HG02571 (cell line): ENCODE results near the gene ADCY3.
"Not testable (repeated sequence)": the region's sequence is repeated elsewhere in the genome, so short reads cannot be mapped to it uniquely, and the experiment has no call there.

Experiments
- ATAC-seq: cut with Tn5 transposase; IDR thresholded peaks from one replicate; pipeline ENCODE4 v1.9.1; 2021; ENCODE audit warnings: mild to moderate bottlenecking, moderate library complexity; ENCODE audit not compliant: unreplicated experiment

ADCY3 gene

DNA sequence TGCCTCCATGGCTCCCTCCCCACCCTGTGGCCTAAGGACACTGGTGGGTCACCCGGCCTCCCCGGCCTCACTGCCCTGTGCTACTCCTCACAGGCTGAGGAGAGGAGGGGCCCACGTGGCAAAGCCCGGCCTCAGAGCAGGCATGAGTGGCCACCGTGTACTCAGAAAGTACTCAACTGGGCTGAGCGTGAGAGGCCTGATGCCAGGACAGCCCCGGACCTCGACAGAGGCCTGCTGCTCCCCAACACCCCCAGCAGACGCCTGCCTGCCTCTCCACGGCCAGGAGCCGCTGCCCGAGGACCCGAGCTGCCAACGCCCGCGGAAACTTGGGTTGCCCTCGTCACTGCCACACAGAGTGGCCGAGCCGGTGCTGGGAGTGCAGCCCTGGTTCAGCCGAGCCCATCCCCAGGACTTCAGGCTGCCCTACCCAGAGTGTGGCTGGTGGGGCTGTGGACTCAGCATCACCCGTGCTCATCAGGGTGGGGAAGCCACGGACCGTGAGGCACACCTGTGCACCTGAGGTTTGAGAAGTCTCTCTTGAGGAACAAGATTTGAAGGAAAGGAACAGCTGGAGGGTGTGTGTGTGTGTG lies 67.5 kb downstream of the ADCY3 start:
- no peak for ATAC-seq

DNA sequence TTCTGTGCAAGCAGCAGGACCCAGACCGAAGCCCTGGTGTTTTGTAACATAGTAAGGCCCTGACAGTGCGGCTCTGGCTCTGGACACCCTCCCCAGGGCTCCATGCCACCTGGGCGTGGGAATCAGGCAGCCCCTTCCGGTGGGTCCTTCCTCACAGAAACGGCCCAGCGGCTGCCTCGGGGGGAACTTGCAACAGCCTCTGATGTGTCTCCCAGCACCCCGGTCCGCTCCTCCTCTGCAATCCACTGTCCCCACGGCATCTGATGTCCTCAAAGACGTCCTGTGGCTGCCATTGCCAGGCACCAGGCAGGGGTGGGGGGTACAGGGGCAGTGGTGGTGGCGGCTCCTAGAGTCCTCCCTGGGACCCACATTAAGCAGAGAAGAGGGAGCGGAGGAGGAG lies 68.0 kb downstream of the ADCY3 start:
- no peak for ATAC-seq

DNA sequence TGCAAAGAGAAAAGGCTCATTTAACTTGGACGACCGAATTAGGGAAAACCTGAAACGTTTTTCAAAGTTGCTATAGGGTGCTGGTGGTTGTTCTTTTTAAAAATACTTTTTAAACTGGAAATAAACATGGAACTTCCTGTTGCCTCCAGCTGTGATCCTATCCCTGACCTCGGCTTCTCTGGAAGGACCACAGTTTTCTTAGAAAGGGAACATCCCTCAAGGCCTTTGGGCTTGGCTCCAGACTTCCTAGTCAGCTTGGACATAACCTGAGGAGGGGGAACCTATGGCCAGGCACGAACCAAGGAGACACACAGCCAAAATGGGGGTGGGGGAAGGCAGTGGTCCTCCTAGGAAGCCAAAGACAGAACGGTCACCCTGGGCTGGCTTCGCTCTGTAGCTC lies 69.1 kb downstream of the ADCY3 start:
- no peak for ATAC-seq

DNA sequence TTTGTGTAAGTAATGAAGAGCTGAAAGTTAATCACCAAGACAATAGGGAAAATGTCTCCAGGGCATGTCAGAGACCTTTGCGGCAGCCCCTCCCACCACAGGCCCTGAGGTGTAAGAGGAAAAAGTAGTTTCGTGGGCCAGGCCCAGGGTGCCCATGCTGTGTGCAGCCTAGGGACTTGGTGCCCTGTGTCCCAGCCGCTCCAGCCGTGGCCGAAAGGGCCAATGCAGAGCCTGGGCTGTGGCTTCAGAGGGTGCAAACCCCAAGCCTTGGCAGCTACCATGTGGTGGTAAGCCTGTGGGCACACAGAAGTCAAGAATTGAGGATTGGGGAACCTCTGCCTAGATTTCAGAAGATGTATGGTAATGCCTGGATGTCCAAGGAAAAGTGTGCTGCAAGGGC lies 74.3 kb downstream of the ADCY3 start:
- ATAC-seq: no peak

DNA sequence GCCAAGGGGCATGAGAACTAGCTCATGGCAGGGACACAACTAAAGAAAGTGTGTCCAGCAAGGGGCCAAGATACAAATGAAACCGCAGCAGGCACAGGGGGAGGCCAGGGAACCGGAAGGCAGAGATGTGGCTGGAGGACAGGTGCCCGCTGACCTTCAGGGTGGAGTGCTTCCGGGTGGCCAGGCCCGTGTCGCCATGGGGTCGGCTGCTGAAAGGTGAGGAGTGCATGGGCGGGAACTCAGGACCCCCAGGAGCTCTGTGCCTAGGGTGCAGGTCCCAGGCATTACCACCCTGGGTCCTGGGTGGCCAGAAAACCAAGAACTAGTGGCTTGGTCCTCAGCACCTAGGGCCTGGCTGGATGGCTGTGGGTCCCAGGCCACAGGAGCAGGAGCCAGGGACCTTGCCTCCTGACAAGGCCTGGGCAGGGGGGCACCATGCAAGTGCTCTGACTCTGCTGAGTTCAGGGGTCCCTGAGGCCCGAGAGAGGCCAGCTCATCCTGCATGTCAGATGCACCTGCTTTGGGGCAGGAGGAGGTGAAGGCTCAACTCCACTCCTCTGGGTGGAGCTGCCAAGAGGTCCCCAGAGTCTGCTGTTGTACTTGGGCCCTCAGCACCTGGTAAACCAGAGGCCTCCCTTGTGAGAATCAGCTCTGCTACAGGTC lies 75.9 kb downstream of the ADCY3 start:
- no peak for ATAC-seq

DNA sequence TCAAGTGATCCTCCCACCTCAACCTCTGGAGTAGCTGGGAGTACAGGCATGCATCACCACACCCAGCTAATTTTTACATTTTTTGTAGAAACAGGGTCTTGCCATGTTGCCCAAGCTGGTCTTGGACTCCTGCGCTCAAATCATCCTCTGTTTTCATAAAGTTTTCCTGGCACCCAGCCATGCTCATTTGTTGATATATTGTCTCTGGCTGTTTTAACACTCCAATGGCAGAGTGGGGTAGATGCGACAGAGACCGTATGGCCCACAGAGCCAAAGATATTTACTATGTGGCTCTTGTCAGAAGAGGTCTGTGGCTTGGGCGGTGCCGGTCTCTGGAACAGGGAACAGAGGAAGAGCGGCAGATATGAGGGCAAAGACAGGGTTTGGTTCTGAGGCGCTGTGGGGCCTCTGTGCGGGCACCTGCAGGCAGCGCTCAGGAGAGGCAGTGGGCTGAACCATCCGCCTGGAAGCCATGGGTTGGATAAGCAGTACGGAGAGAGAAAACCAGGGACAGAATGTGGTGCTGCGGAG lies 76.6 kb downstream of the ADCY3 start:
- no peak for ATAC-seq

DNA sequence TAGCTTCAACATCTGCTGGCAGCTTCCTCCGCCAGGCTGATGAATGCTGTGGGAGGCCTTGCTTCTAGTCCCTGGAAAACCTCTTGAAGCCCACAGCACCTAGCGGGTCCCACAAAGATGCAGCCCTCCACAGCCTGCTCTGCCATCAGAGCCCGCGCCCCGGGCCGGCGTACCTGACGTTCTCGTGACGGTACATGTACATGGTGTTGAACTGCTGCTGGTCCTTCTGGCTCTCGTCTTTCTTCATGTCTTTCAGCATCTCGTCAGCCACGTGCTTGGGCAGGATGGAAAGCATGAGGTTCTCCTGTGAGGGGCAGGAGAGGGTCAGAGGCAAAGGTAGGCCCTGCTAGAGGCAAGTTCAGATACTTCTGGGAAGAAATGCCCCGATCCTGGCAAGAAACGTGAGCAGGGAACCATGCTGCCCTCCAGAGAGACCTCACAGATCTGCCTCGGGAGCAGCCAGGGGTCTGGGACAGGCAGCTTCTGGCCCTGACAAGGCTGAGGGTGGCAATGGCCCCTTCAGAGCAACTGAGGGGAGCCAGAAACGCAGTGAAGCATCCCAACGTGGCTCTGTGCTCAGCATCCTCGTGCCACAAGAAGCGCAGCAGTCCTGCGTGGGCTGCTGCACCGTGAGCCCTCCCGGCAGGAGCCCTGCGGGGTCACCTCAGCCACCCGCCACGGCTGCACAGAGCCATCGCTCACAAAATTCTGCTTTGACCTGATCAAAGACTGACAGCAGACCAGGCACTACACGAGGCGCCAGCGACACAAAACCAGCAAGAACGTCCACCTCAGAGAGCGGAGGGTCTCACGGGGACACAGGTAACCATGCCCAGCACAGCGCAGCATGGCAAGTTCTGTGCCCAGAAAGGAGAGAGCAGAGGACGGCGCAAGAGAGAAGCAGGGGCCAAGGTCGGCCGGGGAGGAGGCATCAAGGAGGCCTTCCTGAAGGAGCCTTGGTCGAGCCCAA lies 77.7 kb downstream of the ADCY3 start:
- ATAC-seq: no peak

DNA sequence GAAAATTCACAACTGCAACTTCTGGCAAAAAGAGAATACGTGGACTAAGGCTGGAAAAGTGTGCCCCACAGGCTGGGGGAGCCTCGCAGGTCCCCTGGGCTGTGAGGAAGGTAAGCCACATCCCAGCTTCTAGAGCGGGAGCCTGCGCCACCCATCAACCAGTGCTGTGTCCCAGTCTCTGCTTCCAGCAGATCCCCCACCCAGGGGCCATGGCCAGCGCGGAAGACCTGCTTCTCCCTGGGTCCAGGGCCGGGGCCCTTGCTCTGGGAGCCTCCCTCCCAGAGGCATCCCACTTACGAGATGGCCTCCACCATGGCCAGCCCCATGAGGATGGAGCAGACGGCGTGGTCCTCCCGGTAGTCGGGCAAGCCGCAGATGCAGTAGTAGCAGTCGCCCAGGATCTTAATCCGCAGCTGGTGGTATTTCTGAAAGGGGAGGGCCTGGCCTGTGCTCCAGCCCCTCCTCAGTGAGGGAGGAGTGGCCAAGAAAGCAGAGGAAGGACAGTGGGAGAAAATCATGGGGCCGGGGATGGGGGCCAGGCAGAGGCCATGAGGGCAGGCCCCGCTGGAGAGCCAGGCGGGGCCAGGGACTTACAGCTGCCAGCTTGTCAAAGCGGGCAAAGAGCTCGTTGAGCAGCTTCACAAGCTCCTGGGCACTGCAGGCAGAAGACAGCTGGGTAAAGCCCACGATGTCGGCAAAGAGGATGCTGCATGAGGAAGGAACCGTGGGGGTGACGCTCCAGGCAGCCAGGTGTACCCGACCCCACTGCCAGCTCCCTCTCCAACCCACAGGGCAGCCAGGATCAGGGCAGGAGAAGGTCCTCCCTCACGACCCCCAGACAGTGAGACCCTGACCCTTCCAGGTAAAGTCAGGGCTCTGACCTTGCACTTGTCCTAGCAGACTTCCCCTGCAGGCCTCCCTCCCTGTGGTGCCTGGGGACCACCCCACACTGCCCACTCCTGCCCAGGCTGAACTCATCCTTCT lies 78.8 kb downstream of the ADCY3 start:
- no peak for ATAC-seq

DNA sequence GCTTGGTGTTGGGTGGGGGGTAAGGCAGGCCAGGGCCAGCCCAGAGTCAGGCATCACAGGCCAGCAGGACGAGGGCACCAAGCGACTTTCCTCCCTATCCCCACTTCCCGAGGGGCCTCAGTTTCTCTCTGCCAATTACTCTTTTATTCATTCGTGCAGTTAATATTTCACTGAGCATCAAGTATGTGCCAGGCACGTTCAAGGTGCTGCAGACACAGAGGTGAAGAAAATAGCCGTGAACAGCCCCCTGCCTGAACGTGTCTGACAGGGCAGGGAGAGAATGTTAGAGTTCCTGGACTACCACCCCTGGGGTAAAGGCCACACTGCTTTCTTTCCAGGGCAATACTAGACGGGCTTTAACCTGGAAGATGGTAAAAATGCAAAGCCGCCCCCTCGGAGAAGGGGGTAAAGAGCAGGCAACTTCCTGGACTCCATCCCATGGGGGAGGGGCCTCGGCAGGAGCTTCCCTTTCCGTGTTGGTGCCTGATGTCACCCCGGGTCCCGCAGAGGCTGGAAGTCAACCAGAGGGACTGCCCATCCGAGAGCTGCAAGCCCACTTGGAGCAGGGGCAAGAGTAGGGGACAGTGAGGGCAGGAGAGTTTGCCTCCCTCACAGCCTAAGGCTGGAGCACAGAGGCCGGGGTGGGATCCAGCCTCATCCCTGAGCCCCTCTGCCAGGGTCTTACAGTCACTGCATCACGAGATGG lies 79.7 kb downstream of the ADCY3 start:
- ATAC-seq: no peak

DNA sequence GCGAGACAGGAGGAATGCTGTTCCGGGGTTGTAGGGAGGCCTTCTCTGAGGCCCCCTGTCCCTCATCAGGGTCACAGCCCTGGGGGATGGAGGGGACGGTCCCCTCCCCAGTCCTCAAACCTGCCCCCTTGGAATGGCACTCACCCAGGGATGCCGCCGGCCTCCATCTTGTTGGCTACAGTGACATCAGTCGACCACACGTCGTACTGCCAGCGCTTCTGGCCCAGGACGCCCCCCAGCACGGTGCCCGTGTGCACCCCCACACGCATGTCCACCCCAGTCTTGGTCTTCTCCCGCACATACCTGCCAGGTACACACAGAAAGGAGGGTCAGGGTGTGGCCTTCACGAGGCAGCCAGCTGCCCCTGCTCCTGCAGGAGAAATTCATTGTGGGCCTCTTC lies 80.3 kb downstream of the ADCY3 start:
- ATAC-seq: no peak

DNA sequence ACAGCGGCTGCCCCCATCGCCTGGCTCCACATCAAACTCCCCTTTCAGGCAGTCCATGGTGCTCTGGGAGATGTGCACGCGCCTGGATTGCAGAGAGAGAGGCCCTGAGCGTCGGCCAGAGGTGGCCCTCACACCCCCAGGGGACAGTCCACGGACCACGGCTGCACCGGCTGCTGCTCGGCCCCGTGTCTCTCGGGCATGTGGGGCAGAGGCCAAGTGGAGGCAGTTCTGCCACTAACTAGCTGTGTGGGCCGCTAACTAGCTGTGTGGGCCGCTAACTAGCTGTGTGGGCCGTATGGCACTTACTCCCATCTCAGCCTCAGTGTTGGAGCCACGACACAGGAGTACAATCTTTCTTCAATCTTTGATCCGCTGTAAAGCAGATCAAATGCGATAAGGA lies 81.5 kb downstream of the ADCY3 start:
- ATAC-seq: no peak

DNA sequence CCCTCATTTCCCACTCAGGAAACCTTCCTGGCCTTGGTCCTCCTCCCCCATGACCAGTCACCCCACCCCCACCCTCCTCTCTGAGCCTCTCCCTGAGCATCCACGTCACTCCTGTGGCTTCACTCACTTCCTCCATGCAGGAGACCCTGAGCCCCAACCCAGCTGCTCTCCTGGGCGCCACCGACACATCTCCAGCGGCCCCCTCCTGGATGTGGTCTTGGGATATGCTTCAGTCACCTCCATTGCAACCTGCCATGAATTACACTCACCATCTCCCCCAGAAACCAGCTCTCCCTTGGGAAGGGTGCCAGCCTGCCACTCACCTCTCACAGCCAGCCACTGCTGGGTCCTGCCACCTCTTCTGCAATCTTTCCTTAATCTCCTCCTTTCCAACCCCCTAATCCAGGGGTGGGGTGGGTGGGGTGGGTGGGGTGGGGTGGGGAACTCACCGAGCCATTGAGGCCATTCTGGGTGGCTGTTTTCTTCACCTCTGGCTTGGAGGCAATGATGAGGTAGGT lies 82.0 kb downstream of the ADCY3 start:
- no peak for ATAC-seq

DNA sequence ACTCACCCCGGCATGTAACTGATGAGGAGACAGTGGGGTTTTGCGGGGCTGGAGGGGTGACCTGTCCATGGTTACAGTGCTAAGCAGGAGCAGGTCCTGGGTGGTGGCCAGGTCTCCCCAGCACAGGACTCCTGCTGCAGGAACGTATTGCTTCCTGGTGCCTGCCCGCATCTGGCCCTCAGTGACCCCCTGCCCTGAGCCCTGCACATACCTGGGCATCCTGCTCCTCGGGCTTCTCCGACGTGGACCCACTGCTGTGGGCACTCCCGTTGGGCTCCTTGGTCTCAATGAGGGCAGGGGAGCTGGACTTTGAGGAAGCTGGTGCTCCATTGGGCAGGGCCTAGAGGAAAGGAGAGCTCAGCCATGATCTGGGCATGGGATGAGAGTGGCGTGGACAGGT lies 83.3 kb downstream of the ADCY3 start:
- ATAC-seq: no peak

DNA sequence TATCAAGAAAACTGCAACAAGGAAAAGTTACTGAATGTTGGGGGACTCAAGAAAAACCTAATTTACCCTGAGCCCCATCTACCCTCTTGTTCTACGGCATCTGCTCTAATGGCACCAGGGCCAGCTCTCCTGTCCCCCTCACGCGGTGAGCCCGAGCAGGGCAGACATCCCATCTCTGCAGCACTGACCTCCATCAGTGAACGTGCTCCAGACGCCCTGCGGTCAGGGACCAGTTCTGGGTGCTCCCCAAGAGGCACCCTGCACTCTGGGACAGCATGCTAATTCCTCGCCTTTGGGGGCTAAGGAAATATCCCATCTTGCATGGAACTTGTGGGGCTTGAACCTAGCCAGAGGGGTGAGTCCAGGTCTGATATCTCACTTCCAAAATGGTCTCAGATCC lies 83.8 kb downstream of the ADCY3 start:
- ATAC-seq: no peak

DNA sequence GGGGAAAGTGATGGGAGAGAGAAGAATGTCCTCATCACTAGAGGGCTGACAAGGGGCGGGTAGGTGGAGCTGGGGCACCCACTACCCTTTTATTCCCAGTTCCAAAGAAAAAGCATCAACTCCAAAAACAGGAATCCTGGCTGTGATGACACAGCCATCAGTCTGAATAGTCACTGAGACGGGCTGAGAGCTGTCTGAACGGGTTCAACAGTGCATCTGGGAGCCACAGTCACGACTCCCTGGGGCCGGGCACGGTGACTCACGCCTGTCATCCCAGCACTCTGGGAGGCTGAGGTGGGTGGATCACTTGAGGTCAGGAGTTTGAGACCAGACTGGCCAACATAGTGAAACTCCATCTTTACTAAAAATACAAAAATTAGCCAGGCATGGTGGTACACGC lies 84.6 kb downstream of the ADCY3 start:
- ATAC-seq: not testable (repeated sequence)

DNA sequence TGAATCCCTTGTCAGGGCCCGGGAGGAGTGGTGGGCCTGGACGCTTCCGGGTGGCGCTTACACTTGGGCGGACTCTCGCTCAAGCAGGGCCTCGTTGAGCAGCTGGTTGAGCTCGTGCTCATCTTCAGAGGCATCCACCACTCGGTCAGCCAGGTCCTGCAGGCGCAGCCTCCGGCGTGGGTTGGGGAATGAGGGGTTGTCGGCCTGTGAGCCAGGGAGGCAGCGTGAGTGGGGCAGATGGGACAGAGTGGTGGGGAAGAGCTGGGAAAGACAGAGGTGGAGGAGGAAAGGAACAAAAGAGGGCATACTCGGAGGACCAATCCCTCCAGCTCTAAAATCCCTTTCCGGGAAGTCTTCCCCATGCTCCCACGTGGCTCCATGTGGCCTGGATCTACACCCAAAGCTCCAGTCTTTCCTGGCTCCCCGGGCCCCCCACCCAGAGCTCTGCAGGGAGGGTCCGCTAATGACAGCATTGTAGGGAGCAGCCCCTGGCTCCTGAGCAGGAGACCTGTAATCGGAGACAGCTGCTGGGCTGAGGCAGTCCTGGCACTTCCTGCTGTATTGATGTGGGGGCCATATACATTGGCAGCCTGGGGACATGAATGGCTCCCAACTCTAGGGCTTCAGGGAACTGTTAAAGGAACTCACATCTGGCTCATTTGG lies 85.2 kb downstream of the ADCY3 start:
- no peak for ATAC-seq

DNA sequence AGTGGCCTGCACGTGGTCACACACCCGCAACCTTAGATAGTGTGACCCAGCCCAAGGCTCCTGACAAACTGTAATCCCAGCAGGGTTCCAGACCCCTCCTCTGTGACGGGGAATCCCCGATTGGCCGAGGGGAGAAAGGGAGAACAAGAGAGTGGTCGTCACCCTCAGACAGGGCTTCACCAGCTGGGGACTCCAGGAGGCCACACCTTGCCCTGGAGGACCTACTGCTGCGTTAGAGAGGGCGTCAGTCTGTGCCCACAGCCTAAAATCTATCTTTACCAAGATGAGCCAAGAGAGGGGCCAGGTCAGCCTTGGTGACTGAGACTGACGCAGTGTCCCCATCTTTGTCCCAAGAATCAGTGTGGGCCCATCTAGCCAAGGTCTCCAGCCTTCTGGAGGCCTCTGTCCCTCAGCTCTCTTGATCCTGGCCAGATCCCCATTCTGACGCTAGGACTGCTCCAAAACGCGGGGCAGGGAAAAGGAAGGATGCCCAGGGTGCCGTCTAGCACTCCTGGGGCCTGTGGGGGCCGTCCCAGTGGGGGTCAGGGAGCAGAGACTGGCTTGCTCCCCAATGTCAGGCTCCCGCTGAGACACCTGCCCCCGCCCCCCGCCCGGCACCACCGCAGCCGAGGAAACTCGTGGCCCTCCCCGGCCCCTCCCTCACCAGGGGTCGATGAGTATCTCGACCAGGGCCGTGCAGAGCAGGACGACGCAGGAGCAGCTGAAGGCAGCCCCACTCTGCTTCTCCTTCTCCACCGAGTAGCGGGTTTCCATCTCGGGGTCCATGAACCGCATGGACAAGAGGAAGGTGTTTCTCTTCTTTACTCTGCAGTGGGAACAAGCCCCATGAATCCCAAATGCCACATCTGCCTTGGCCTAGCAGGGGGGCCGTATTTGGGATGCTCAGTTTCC lies 86.0 kb downstream of the ADCY3 start:
- ATAC-seq: no peak
